Measurements from ENCODE around the gene MLLT10. TPM values are rescaled to one million over a fixed set of nuclear protein-coding genes. Genes with fewer than 3 reads are reported as not detected.

Gene MLLT10
- total and polyA plus RNA-seq, 2 experiments from 2014 or later, result 16.8 to 34.9 TPM

- Histone ChIP-seq H4K20me1 (ENCODE audit: insufficient read depth, poor library complexity, severe bottlenecking) (no peaks in the 10 kb centered on the region), H3K9me3 (ENCODE audit: low read depth) (no peaks in the 10 kb centered on the region), H3K9me2 (replicated peaks; ENCODE audit: insufficient read depth) (no peaks in the 10 kb centered on the region), H3K27me3 (no peaks in the 10 kb centered on the region), H3K4me3 (no peak overlapping the region), H3K4me1 (ENCODE audit: insufficient read depth) (no peaks in the 10 kb centered on the region), H3K36me3 (replicated peaks; ENCODE audit: insufficient read depth, low read depth) (no peaks in the 10 kb centered on the region), H3K79me2 (no peaks in the 10 kb centered on the region), H3K4me2 (no peak overlapping the region), H2AFZ (no peak overlapping the region), H3K27ac (no peak overlapping the region)
- TF ChIP-seq EZH2 (IDR thresholded peaks at IDR 0.05; ENCODE audit: borderline replicate concordance) (no peak), EZH2phosphoT487 (IDR thresholded peaks at IDR 0.05; ENCODE audit: low read depth, severe bottlenecking, unreplicated experiment) (no peak), CTCF (IDR thresholded peaks at IDR 0.05; ENCODE audit: poor library complexity) (no peak)
- no peak for DNase-seq (ENCODE audit: low spot score)
- WGBS (ENCODE audit: low lambda C conversion rate, missing lambda C conversion rate), result 91% methylated on average over 1 of the region's 1 CpG
Measured at GRCh38 chr10:21776883-21777282, 242.9 kb downstream of the MLLT10 start.

GRCh38 chr10:21791276-21791675 lies 257.2 kb downstream of the MLLT10 start:
- 95% methylated on average over 2 of the region's 2 CpGs for WGBS (ENCODE audit: low lambda C conversion rate, missing lambda C conversion rate)
- TF ChIP-seq EZH2 (IDR thresholded peaks at IDR 0.05; ENCODE audit: borderline replicate concordance) (no peak), CTCF (IDR thresholded peaks at IDR 0.05; ENCODE audit: poor library complexity) (no peak), EZH2phosphoT487 (IDR thresholded peaks at IDR 0.05; ENCODE audit: low read depth, severe bottlenecking, unreplicated experiment) (no peak)
- no peaks in the 10 kb centered on the region for H3K36me3 ChIP-seq (replicated peaks; ENCODE audit: insufficient read depth, low read depth)
- no peak for DNase-seq (ENCODE audit: low spot score)
- no peaks in the 10 kb centered on the region for H3K9me2 ChIP-seq (replicated peaks; ENCODE audit: insufficient read depth)
- no peak overlapping the region for H2AFZ ChIP-seq
- H3K27ac ChIP-seq, result no peak overlapping the region
- H3K79me2 ChIP-seq, result no peaks in the 10 kb centered on the region
- H3K4me3 ChIP-seq, result no peak overlapping the region
- no peaks in the 10 kb centered on the region for H3K4me1 ChIP-seq (ENCODE audit: insufficient read depth)
- no peaks in the 10 kb centered on the region for H3K27me3 ChIP-seq
- no peaks in the 10 kb centered on the region for H3K9me3 ChIP-seq (ENCODE audit: low read depth)
- H4K20me1 ChIP-seq (ENCODE audit: insufficient read depth, poor library complexity, severe bottlenecking), result no peaks in the 10 kb centered on the region
- H3K4me2 ChIP-seq, result no peak overlapping the region

MicroRNA genes within 50 kb of the gene (microRNA counts, 767-probe panel; counts per million panel counts)
- not detected for microRNA hsa-miR-1915-3p

Small RNA genes within 50 kb of the gene (microRNA-seq; reads per million reads assigned to microRNA genes)
- gene MIR1915, result 6.3 reads per million, percentile 15 among the genes with 10 or more reads in this experiment

Small RNA genes within 50 kb of the gene (small RNA-seq; reads per million reads assigned to genes)
- gene MIR1915 (0.09 reads per million), gene RN7SKP219 (not detected), gene RNU6-1141P (not detected), gene RNU6-306P (not detected)

Other genes starting within 250 kb of the MLLT10 start
- gene SKIDA1, start 8.6 kb upstream of the MLLT10 start, total RNA-seq, result 1.9 and 2.3 TPM in 2 replicates
- gene SKIDA1, start 8.6 kb upstream of the MLLT10 start, polyA plus RNA-seq, result 0.34 and 0.68 TPM in 2 replicates

Measured in hepatocyte (in vitro differentiated cells).